ENCODE measurements around the gene DLGAP1.
A peak's percentile ranks its signal among the peaks of the same experiment; 100 is the strongest.
"Not testable (repeated sequence)": the region's sequence is repeated elsewhere in the genome, so short reads cannot be mapped to it uniquely, and the experiment has no call there.

The DLGAP1 gene

DNA sequence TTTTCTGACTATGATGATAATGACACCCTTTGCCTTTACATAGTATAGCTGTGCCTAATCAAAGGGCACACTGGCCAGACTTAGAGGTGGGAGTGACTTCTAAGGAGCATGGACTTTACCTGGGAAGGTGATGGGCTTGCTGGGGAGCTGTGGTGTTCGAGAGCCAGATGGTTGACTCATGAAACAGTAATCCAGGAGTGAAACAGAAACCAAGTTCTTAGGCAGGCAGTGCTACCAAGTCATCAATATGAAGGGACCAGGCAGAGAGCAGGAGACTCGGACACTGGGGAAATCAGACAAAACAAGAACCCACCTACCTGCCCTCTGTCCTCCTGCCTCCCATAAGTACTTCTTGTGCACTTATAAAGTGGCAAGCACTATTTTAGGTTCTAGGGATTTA, 430.4 kb downstream of the DLGAP1 start:
- H3K4me1 ChIP-seq (ENCODE audit: control insufficient read depth in 1 of 2, insufficient read depth in 2 of 2, low read length in 2 of 2), result no peaks in the 10 kb centered on the region

DNA sequence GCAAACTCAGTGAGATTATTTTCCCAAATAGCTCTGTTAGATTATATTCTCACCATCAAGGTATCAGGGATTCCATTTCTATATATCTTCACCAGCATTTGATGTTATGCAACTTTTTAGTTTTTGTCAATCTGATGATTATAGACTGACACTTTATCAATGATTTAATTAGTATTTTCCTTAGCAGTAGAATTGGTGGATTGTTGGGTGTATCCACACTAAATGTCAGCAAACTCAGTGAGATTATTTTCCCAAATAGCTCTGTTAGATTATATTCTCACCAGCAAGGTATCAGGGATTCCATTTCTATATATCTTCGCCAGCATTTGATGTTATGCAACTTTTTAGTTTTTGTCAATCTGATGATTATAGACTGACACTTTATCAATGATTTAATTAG, 432.4 kb downstream of the DLGAP1 start:
- not testable (repeated sequence) for H3K4me1 ChIP-seq (ENCODE audit: control insufficient read depth in 1 of 2, insufficient read depth in 2 of 2, low read length in 2 of 2); H3K4me3 ChIP-seq (ENCODE audit: low read depth in 1 of 2, low read length in 2 of 2); H3K9me3 ChIP-seq (ENCODE audit: control insufficient read depth in 1 of 2, low read length in 2 of 2)

More for the DNA sequence above, 430.4 kb downstream of the DLGAP1 start:
- H3K27ac ChIP-seq (ENCODE audit: low read depth, low read length), result no peak overlapping the region
- H3K36me3 ChIP-seq (ENCODE audit: control insufficient read depth in 1 of 2, insufficient read depth in 2 of 2, low read length in 2 of 2), result no peaks in the 10 kb centered on the region
- no peak overlapping the region for H3K4me3 ChIP-seq (ENCODE audit: low read depth in 1 of 2, low read length in 2 of 2)
- H3K9ac ChIP-seq (ENCODE audit: low read depth in 1 of 2, low read length in 2 of 2), result no peak overlapping the region
- no peaks in the 10 kb centered on the region for H3K9me3 ChIP-seq (ENCODE audit: control insufficient read depth in 1 of 2, low read length in 2 of 2)
- no peaks in the 10 kb centered on the region for H3K27me3 ChIP-seq (ENCODE audit: control insufficient read depth in 1 of 2, insufficient read depth in 2 of 2, low read length in 2 of 2)

DNA sequence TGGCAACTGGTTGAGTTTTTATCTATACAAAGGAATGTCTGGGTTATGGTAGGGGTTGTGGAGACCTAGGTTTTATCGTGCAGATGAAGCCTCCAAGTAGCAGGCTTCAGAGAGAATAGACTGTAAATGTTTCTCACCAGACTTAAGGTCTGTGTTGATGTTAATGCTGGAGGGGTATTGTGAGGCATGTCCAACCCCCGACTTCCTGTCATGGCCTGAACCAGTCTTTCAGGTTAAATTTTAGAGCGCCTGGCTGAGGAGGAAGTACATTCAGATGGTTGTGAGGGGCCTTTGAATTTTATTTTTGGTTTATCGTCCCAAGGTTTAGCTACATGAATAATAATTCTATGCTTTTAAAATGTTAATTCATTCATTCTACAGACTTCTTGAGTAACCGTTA, 435.1 kb downstream of the DLGAP1 start:
- H3K4me1 ChIP-seq (ENCODE audit: control insufficient read depth in 1 of 2, insufficient read depth in 2 of 2, low read length in 2 of 2), result peaks cover 4% of the 10 kb centered on the region in 2 donors
- H3K27me3 ChIP-seq (ENCODE audit: control insufficient read depth in 1 of 2, insufficient read depth in 2 of 2, low read length in 2 of 2), result no peaks in the 10 kb centered on the region
- H3K4me3 ChIP-seq (ENCODE audit: low read depth in 1 of 2, low read length in 2 of 2), result no peak overlapping the region
- H3K27ac ChIP-seq (ENCODE audit: low read depth, low read length), result no peak overlapping the region
- no peaks in the 10 kb centered on the region for H3K9me3 ChIP-seq (ENCODE audit: control insufficient read depth in 1 of 2, low read length in 2 of 2)
- no peak overlapping the region for H3K9ac ChIP-seq (ENCODE audit: low read depth in 1 of 2, low read length in 2 of 2)
- no peaks in the 10 kb centered on the region for H3K36me3 ChIP-seq (ENCODE audit: control insufficient read depth in 1 of 2, insufficient read depth in 2 of 2, low read length in 2 of 2)

More for the DNA sequence above, 432.4 kb downstream of the DLGAP1 start:
- H3K36me3 ChIP-seq (ENCODE audit: control insufficient read depth in 1 of 2, insufficient read depth in 2 of 2, low read length in 2 of 2); H3K27me3 ChIP-seq (ENCODE audit: control insufficient read depth in 1 of 2, insufficient read depth in 2 of 2, low read length in 2 of 2); H3K27ac ChIP-seq (ENCODE audit: low read depth, low read length); H3K9ac ChIP-seq (ENCODE audit: low read depth in 1 of 2, low read length in 2 of 2): not testable (repeated sequence)

DNA sequence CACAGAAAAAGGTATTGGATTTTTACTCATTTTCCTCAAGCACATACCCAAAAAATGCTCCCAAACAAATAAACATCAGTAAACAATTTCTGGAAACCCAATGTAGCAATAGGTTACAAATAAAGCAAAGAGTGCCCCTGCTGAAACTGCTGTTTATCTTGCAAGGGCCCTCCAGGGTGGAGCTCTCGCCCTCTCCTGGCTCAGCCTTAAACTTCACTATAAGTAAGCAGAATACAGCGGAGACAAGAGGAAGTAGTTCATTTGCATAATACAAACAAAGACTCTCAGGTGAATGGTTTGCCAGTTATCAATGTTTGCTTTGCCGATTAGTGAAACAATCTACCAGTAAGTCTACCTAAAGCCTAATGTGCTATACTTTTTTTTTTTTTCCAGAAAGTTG, 437.6 kb downstream of the DLGAP1 start:
- Histone ChIP-seq H3K4me3 (ENCODE audit: low read depth in 1 of 2, low read length in 2 of 2) (no peak overlapping the region), H3K9ac (ENCODE audit: low read depth in 1 of 2, low read length in 2 of 2) (no peak overlapping the region), H3K36me3 (ENCODE audit: control insufficient read depth in 1 of 2, insufficient read depth in 2 of 2, low read length in 2 of 2) (no peaks in the 10 kb centered on the region), H3K9me3 (ENCODE audit: control insufficient read depth in 1 of 2, low read length in 2 of 2) (no peaks in the 10 kb centered on the region), H3K27ac (ENCODE audit: low read depth, low read length) (no peak overlapping the region), H3K27me3 (ENCODE audit: control insufficient read depth in 1 of 2, insufficient read depth in 2 of 2, low read length in 2 of 2) (no peaks in the 10 kb centered on the region), H3K4me1 (ENCODE audit: control insufficient read depth in 1 of 2, insufficient read depth in 2 of 2, low read length in 2 of 2) (peaks cover 4% of the 10 kb centered on the region in 2 donors)

DNA sequence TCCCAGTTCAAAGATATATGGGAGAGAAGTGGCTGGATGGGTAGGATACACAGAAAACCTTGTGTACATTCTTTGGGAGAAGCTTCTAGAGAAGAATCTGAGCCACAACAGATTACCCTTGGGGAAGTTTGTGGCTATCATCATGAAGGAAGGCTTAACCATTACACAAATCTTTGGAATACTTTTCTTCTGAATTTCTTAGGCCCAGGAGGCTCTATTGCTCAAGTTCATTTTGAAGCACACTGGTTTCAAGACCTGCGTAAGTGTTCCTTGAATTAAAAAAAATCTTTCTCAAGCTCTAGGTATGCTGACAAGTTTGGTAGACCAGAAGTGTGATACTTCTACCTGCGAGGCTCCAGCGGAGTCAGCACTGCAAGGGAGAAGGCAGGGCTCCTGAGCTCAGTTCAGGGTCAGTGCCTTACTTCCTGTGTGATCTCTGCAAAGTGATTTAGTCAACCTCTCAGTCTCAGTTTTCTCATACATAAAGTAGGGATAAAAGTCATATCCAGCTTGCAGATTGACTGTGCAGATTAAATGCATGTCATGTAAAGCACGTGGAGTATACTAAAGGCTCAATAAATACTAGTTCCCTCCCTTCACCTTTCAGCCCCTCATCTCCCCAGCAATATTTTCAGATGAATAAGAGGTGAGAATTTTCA, 438.6 kb downstream of the DLGAP1 start:
- Histone ChIP-seq H3K36me3 (ENCODE audit: control insufficient read depth in 1 of 2, insufficient read depth in 2 of 2, low read length in 2 of 2) (no peaks in the 10 kb centered on the region), H3K27ac (ENCODE audit: low read depth, low read length) (no peak overlapping the region), H3K4me3 (ENCODE audit: low read depth in 1 of 2, low read length in 2 of 2) (no peak overlapping the region), H3K27me3 (ENCODE audit: control insufficient read depth in 1 of 2, insufficient read depth in 2 of 2, low read length in 2 of 2) (no peaks in the 10 kb centered on the region), H3K9ac (ENCODE audit: low read depth in 1 of 2, low read length in 2 of 2) (no peak overlapping the region), H3K4me1 (ENCODE audit: control insufficient read depth in 1 of 2, insufficient read depth in 2 of 2, low read length in 2 of 2) (peaks cover 4% of the 10 kb centered on the region in 2 donors), H3K9me3 (ENCODE audit: control insufficient read depth in 1 of 2, low read length in 2 of 2) (no peaks in the 10 kb centered on the region)

GRCh38 chr18:4007846-4008245, 447.3 kb downstream of the DLGAP1 start:
- no peaks in the 10 kb centered on the region for H3K9me3 ChIP-seq (ENCODE audit: control insufficient read depth in 1 of 2, low read length in 2 of 2)
- no peak overlapping the region for H3K27ac ChIP-seq (ENCODE audit: low read depth, low read length)

DNA sequence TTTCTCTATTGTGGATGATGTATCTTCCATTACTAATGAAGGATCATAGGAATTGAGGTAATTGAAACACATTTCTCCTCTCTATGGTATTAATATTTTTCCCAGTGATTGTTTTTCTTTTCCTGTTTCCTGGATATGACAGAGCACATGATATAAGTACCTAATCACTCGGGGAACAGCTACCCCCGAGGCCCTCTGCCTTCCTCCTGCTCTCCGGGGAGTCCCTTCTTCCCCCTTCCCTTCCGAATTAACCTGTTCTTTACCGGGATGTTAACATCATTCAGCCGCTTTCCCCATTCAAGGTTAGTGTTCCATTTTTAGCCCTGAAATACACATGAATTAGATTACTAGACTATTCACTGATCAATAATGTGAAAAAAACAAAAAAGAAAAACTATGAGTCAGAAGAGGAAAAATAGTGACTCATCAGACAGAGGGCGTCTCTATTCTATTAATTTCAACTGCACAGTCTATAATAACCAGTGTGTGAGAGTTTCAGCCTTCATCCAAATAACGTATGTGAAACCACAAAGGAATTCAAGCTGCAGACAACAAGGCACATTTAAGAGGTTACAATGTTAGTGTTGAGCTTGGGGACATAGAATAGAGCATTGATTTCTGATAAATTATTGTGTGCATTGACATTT, 450.8 kb downstream of the DLGAP1 start:
- Histone ChIP-seq H3K4me3 (ENCODE audit: low read depth in 1 of 2, low read length in 2 of 2) (no peak overlapping the region), H3K27me3 (ENCODE audit: control insufficient read depth in 1 of 2, insufficient read depth in 2 of 2, low read length in 2 of 2) (peaks cover 0 to 6% of the 10 kb centered on the region in 2 donors), H3K4me1 (ENCODE audit: control insufficient read depth in 1 of 2, insufficient read depth in 2 of 2, low read length in 2 of 2) (no peaks in the 10 kb centered on the region), H3K9ac (ENCODE audit: low read depth in 1 of 2, low read length in 2 of 2) (no peak overlapping the region), H3K36me3 (ENCODE audit: control insufficient read depth in 1 of 2, insufficient read depth in 2 of 2, low read length in 2 of 2) (no peaks in the 10 kb centered on the region), H3K9me3 (ENCODE audit: control insufficient read depth in 1 of 2, low read length in 2 of 2) (no peaks in the 10 kb centered on the region), H3K27ac (ENCODE audit: low read depth, low read length) (no peak overlapping the region)

More at GRCh38 chr18:4007846-4008245, 447.3 kb downstream of the DLGAP1 start:
- Histone ChIP-seq H3K27me3 (ENCODE audit: control insufficient read depth in 1 of 2, insufficient read depth in 2 of 2, low read length in 2 of 2) (peaks cover 0 to 5% of the 10 kb centered on the region in 2 donors), H3K4me1 (ENCODE audit: control insufficient read depth in 1 of 2, insufficient read depth in 2 of 2, low read length in 2 of 2) (no peaks in the 10 kb centered on the region), H3K36me3 (ENCODE audit: control insufficient read depth in 1 of 2, insufficient read depth in 2 of 2, low read length in 2 of 2) (no peaks in the 10 kb centered on the region), H3K9ac (ENCODE audit: low read depth in 1 of 2, low read length in 2 of 2) (no peak overlapping the region), H3K4me3 (ENCODE audit: low read depth in 1 of 2, low read length in 2 of 2) (no peak overlapping the region)

GRCh38 chr18:3998698-3999333, 456.3 kb downstream of the DLGAP1 start:
- no peak overlapping the region for H3K4me3 ChIP-seq (ENCODE audit: low read depth in 1 of 2, low read length in 2 of 2)
- peaks cover 0 to 4% of the 10 kb centered on the region in 2 donors for H3K27me3 ChIP-seq (ENCODE audit: control insufficient read depth in 1 of 2, insufficient read depth in 2 of 2, low read length in 2 of 2)
- no peaks in the 10 kb centered on the region for H3K36me3 ChIP-seq (ENCODE audit: control insufficient read depth in 1 of 2, insufficient read depth in 2 of 2, low read length in 2 of 2)
- H3K27ac ChIP-seq (ENCODE audit: low read depth, low read length), result no peak overlapping the region
- no peaks in the 10 kb centered on the region for H3K9me3 ChIP-seq (ENCODE audit: control insufficient read depth in 1 of 2, low read length in 2 of 2)
- no peaks in the 10 kb centered on the region for H3K4me1 ChIP-seq (ENCODE audit: control insufficient read depth in 1 of 2, insufficient read depth in 2 of 2, low read length in 2 of 2)
- no peak overlapping the region for H3K9ac ChIP-seq (ENCODE audit: low read depth in 1 of 2, low read length in 2 of 2)

DNA sequence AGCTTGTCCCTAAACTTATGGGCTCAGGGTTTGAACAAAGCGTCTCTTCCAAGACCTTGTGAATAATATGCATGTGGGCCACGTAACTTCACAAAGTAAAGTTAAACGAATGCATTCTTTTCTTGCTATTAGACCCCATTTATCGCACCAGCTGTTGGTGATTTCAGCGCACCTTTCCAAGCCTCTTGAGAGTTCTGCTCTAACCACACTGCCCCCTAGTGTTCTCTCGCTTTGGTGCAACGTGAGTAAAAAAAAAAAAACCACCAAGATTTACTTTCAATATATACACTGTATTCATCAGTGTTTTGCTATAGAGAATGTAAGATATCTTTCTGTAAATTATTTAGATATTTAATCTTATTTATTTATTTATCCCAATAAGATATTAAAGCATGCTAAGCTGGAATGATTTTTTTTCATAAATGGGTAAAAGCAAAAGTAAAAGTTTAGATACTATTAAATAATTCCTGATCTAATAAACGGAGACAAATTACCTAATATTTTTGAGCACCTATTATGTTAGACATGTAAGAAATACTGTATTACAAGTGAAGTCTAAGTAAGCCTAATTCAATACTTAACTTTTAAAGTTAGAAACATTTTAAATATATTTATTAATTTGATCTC, 459.5 kb downstream of the DLGAP1 start:
- Histone ChIP-seq H3K4me1 (ENCODE audit: control insufficient read depth in 1 of 2, insufficient read depth in 2 of 2, low read length in 2 of 2) (no peaks in the 10 kb centered on the region), H3K27ac (ENCODE audit: low read depth, low read length) (no peak overlapping the region), H3K27me3 (ENCODE audit: control insufficient read depth in 1 of 2, insufficient read depth in 2 of 2, low read length in 2 of 2) (no peaks in the 10 kb centered on the region), H3K36me3 (ENCODE audit: control insufficient read depth in 1 of 2, insufficient read depth in 2 of 2, low read length in 2 of 2) (no peaks in the 10 kb centered on the region), H3K9ac (ENCODE audit: low read depth in 1 of 2, low read length in 2 of 2) (no peak overlapping the region), H3K4me3 (ENCODE audit: low read depth in 1 of 2, low read length in 2 of 2) (peak overlapping the region in 1 of 2 donors; percentile 34), H3K9me3 (ENCODE audit: control insufficient read depth in 1 of 2, low read length in 2 of 2) (no peaks in the 10 kb centered on the region)

Measured in duodenal mucosa (tissue), 2 donors.